ENCODE measurements around the gene CBR4.

DNA sequence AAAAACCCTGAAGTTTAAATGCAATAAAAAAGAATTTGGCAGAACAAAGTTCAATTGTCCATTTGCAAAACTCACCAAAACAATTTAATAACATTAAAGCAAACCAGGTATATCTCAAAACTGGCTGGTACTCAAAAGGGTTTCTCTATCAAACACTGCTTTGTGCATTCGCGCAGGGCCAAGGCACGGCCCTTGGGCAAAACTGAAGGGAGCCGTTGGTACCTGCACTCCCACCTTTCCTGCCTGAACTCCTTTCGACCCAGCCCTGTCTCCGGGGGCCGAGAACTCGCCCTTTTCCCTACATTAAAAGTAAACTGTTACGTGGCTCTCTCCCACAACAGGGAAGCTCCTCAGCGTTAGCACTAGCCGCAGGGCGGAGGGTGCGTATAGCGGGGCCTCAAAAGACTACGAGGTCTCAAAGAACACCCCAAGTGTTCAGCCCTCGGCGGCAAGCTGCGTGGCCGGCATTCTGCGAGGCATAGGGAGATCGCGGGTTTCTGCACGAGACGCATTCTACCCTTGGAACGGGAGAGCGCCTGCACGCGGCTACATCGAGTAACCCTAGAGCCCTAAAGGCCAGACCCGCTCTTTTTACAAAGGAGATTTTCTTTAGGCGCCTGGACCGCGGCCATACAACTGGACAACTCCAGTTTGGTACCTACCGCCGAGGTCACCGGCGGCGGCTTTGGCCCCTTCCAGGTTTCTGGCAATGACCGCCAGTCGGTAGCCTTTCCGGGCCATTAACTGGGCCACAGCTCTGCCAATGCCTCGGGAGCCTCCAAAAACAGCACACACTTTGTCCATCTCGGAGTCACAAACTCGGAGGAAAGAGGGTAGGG, 550 bp downstream of the CBR4 start:
- TF ChIP-seq, protein P1, sequence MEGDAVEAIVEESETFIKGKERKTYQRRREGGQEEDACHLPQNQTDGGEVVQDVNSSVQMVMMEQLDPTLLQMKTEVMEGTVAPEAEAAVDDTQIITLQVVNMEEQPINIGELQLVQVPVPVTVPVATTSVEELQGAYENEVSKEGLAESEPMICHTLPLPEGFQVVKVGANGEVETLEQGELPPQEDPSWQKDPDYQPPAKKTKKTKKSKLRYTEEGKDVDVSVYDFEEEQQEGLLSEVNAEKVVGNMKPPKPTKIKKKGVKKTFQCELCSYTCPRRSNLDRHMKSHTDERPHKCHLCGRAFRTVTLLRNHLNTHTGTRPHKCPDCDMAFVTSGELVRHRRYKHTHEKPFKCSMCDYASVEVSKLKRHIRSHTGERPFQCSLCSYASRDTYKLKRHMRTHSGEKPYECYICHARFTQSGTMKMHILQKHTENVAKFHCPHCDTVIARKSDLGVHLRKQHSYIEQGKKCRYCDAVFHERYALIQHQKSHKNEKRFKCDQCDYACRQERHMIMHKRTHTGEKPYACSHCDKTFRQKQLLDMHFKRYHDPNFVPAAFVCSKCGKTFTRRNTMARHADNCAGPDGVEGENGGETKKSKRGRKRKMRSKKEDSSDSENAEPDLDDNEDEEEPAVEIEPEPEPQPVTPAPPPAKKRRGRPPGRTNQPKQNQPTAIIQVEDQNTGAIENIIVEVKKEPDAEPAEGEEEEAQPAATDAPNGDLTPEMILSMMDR (IDR thresholded peaks at IDR 0.05): peak in 1 of 3 donors; percentile 50
- TF ChIP-seq POLR2A (IDR thresholded peaks at IDR 0.05) (no peak), POLR2AphosphoS5 (IDR thresholded peaks at IDR 0.05) (no peak)
